ENCODE data around the gene LGMN.

Gene LGMN

DNA sequence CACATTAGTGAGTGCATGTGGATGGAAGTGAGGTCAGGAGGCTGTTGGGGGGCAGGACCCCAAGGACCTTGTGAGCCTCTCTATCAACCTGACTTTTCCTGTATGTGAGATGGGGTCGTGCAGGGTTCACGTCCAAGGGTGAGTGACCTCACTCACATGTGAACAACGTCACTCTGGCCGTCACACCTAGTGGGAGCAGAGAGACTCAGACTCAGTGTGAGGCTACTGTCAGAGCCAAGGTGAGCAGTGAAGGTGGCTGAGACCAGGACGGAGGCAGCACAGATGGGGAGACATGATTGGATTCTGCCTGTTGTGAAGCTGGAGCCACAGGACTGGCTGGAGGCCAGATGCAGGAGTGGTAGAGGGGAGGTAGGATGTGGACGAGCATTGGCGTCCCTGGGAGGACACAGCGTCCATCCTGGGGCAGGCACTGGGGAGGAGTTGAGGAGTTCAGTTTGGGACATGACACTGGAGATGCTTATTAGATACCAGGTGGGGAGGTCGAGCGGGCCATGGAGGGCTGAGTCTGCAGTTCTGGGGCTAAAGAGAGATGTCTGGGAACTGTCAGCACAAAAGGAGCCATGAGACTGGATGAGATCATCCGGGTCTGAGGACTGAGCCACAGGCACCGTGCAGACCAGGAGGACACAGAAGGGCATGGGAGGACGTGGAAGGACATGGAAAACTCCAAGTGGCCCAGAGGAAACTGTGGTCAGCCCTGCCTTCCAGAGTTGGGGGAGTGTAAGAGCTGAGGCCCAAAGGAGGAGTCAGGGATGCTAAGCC, 92.8 kb downstream of the LGMN start:
- Mint-ChIP-seq H3K9me3 (no peaks in the 10 kb centered on the region), H3K4me3 (peak overlapping the region; percentile 99), H3K36me3 (ENCODE audit: low read depth) (peaks cover 70% of the 10 kb centered on the region), H3K4me1 (peaks cover 82% of the 10 kb centered on the region), H3K27me3 (no peaks in the 10 kb centered on the region), H3K27ac (peak overlapping the region; percentile 82)
- DNase-seq: peak; percentile 36
- no peak for ATAC-seq

DNA sequence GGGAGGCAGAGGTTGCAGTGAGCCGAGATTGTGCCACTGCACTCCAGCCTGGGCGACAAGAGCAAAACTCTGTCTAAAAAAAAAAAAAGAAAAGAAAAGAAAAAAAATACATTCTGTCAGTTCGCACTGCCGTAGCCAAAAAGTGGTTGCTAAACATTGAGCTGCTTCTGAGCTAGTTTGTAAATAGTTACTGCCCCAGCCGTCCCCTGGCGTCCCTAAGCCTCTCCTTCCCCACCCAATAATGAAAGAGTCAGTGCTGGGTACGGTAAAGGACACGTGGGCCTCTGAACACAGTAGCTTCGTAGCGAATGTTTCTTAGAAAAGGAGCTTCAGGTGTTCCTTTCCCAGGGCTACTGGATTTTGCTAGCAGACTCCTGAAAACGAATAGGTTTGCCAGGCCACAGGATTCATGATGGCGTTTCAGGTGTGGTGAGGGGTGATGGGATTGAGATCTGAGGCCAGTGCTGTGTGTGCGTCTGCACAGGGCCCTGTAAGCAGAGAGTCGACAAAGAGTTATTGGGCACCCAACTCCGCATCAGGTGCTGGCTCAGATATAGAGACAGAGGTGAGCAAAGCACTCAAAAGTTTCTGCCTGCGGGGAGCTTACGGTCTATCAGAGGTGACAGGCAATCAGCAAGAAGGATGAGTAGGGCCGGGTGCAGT, 94.1 kb downstream of the LGMN start:
- Mint-ChIP-seq H3K27ac (peak overlapping the region; percentile 96), H3K27me3 (no peaks in the 10 kb centered on the region), H3K4me1 (peaks cover 82% of the 10 kb centered on the region), H3K36me3 (ENCODE audit: low read depth) (peaks cover 58% of the 10 kb centered on the region), H3K4me3 (peak overlapping the region; percentile 99), H3K9me3 (no peaks in the 10 kb centered on the region)
- ATAC-seq (no peak), DNase-seq (no peak)

All from activated naive CD8-positive, alpha-beta T cell treated with anti-CD3 and anti-CD28 coated beads, Interleukin-2, amount 50 U/mL, for 24 hours (primary cell).